ENCODE measurements around the gene C5orf58.

DNA sequence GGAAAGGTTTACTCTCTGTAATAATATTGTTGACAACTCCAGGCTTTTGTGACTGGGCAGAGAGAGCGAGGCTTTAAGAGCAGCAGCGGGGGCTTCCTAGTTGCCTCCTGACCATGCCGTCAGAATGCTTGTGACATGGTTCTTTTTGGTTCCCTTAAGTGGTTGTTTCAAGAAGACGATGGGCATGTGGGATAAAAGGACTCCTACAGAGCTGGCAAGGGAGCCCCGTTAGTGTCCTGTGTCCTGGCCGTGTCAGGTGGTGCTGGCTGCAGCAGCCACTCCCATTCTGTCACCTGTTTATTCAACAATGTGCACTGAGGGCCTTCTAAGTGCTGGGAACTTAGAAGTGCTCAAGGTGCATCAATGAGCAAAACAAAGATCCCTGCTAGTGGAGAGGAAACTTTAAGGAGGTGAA is 45.1 kb downstream of the C5orf58 start:
- TF ChIP-seq, protein P1, sequence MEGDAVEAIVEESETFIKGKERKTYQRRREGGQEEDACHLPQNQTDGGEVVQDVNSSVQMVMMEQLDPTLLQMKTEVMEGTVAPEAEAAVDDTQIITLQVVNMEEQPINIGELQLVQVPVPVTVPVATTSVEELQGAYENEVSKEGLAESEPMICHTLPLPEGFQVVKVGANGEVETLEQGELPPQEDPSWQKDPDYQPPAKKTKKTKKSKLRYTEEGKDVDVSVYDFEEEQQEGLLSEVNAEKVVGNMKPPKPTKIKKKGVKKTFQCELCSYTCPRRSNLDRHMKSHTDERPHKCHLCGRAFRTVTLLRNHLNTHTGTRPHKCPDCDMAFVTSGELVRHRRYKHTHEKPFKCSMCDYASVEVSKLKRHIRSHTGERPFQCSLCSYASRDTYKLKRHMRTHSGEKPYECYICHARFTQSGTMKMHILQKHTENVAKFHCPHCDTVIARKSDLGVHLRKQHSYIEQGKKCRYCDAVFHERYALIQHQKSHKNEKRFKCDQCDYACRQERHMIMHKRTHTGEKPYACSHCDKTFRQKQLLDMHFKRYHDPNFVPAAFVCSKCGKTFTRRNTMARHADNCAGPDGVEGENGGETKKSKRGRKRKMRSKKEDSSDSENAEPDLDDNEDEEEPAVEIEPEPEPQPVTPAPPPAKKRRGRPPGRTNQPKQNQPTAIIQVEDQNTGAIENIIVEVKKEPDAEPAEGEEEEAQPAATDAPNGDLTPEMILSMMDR (IDR thresholded peaks at IDR 0.05), result no peak
- TF ChIP-seq POLR2A (IDR thresholded peaks at IDR 0.05) (no peak), POLR2AphosphoS5 (IDR thresholded peaks at IDR 0.05) (no peak)
